Panc1 (cell line): Measurements from ENCODE around the gene CHMP1A. TPM values are rescaled to one million over a fixed set of nuclear protein-coding genes. Genes with fewer than 3 reads are reported as not detected.

Experiments used
- ATAC-seq: fragments of 200-7000 bp; cut with Tn5 transposase; 2 replicates; pipeline ENCODE4 v1.9.1; 2020; ENCODE audit warnings: mild to moderate bottlenecking, moderate library complexity
- BruUV-seq: library from RNA; stranded (reverse); fragments of 400-500 nt; replicated peaks from 2 replicates; lab custom pipeline; 2021; lab: Mats Ljungman, UMichigan
- CTCF ChIA-PET: fragments of 300-600 bp; sonication (Branson Sonifier 250); formaldehyde crosslinking; loops from one replicate; lab custom pipeline; 2022; ENCODE audit warnings: antibody characterized with exemption; lab: Charles Lee
- POLR2A ChIA-PET: fragments of 300-600 bp; sonication (Branson Sonifier 250); formaldehyde crosslinking; loops from one replicate; lab custom pipeline; 2022; ENCODE audit warnings: antibody characterized with exemption; lab: Charles Lee
- DNase-seq: peaks from one replicate; pipeline ENCODE4 v3.0.0-alpha.2; 2010; ENCODE audit warnings: low read depth, low spot score
- H3K27ac ChIP-seq: 2 replicates; pipeline ENCODE4 v1.5.1; 2011; ENCODE audit warnings: mild to moderate bottlenecking, low read length, inconsistent platforms
- H3K27me3 ChIP-seq: fragments of 200-500 bp; sonication (Bioruptor generic); 2 replicates; pipeline ENCODE4 v1.6.0; 2014; ENCODE audit warnings: low read length, inconsistent platforms; ENCODE audit not compliant: control insufficient read depth, insufficient read depth
- H3K36me3 ChIP-seq: fragments of 200-500 bp; sonication (Bioruptor generic); 2 replicates; pipeline ENCODE4 v1.5.1; 2014; ENCODE audit warnings: inconsistent platforms, mild to moderate bottlenecking, low read length, moderate library complexity; ENCODE audit not compliant: control insufficient read depth, insufficient read depth
- H3K4me1 ChIP-seq: 2 replicates; pipeline ENCODE4 v1.5.1; 2011; ENCODE audit warnings: inconsistent platforms, mild to moderate bottlenecking, low read length, moderate library complexity; ENCODE audit not compliant: control insufficient read depth, insufficient read depth
- H3K4me3 ChIP-seq, 2 experiments: 2 replicates each; pipeline ENCODE4 v1.5.1; 2011 to 2012; ENCODE audit warnings: low read depth in 2 of 2, low read length in 2 of 2, mild to moderate bottlenecking in 2 of 2, inconsistent platforms in 1 of 2, moderate library complexity in 1 of 2
- H3K9me3 ChIP-seq: fragments of 200-500 bp; sonication (Bioruptor generic); 2 replicates; pipeline ENCODE4 v1.5.1; 2014; ENCODE audit warnings: low read depth, mild to moderate bottlenecking, inconsistent platforms, low read length, moderate library complexity; ENCODE audit not compliant: control insufficient read depth, insufficient read depth
- CTCF ChIP-seq: fragments of 450-650 bp; IDR thresholded peaks from 2 replicates; pipeline ENCODE4 v1.5.1; 2017; ENCODE audit warnings: mild to moderate bottlenecking
- POLR2AphosphoS5 ChIP-seq: IDR thresholded peaks from 2 replicates; pipeline ENCODE4 v1.6.1; 2012; ENCODE audit warnings: mild to moderate bottlenecking, low read depth, low read length, moderate library complexity
- REST ChIP-seq, 2 experiments: IDR thresholded peaks; 2 replicates each; pipeline ENCODE4 v1.6.1; 2011 to 2012; ENCODE audit warnings: low read depth in 2 of 2, control low read depth in 1 of 2, low read length in 1 of 2, mild to moderate bottlenecking in 1 of 2, moderate library complexity in 1 of 2; ENCODE audit not compliant: insufficient read depth in 1 of 2
- SIN3A ChIP-seq: IDR thresholded peaks from 2 replicates; pipeline ENCODE4 v1.6.1; 2012; ENCODE audit warnings: low read depth, mild to moderate bottlenecking, low read length, moderate library complexity, borderline replicate concordance; ENCODE audit not compliant: insufficient read depth
- TCF7L2 ChIP-seq: IDR thresholded peaks from 2 replicates; pipeline ENCODE4 v1.6.1; 2011; ENCODE audit warnings: mild to moderate bottlenecking, low read depth, low read length, inconsistent platforms
- in situ Hi-C: cut with HindIII; loops from 2 replicates; pipeline ENCODE4 v1.10.0; 2016; ENCODE audit warnings: low sequenced_read_pairs, low pct_unique_long_range_greater_than_20kb
- intact Hi-C: fragments of 100-400 bp; cut with micrococcal nuclease; formaldehyde crosslinking; loops from one replicate; pipeline ENCODE4 v1.10.0; 2022; ENCODE audit not compliant: unreplicated experiment
- total RNA-seq: library from RNA; stranded (reverse); gene quantifications from one replicate; pipeline ENCODE4 v1.2.1, GENCODE V29; 2021; ENCODE audit not compliant: unreplicated experiment

The CHMP1A gene
- total RNA-seq, 1 experiment from 2014 or later = 98.0 TPM

GRCh38 chr16:89639385-89639784 lies 18.1 kb downstream of the CHMP1A start:
- in situ Hi-C loops = no loop called here
- H3K4me1 ChIP-seq = peaks cover 7% of the 10 kb centered on the region
- ChIA-PET CTCF (no interaction called here), POLR2A (interaction anchor here (0.6 kb wide), 1 partner anchor 64 kb away, joined by 12 read pairs; the partner anchor contains the start of gene CPNE7)
- intact Hi-C loops = no loop called here
- DNase-seq (no peak), ATAC-seq (no peak)
- no peaks in the 10 kb centered on the region for H3K36me3 ChIP-seq
- TF ChIP-seq REST (IDR thresholded peaks at IDR 0.05; ENCODE audit: insufficient read depth in 1 of 2, low read depth in 2 of 2, low read length in 1 of 2) (no peak), CTCF (no peak), TCF7L2 (no peak), POLR2AphosphoS5 (no peak), SIN3A (no peak)
- H3K9me3 ChIP-seq = no peaks in the 10 kb centered on the region
- no TSS peak for BruUV-seq
- no peak overlapping the region for H3K27ac ChIP-seq
- H3K27me3 ChIP-seq = peaks cover 3% of the 10 kb centered on the region
- H3K4me3 ChIP-seq = no peak overlapping the region

DNA sequence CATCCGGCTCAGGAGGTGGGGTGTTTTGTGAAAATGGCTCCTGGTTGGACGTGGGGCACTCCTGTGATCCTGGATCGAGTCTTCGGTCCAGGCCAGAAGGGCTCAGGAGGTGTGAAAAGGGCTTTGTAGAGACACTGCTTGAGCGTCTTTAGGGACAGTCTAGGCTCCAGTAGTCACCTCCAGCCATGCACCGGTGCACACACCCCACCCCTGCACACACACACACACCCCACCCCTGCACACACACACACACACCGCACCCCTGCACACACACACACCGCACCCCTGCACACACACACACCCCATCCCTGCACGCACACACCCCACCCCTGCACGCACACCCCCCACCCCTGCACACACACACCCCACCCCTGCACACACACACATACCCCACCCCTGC lies 19.1 kb downstream of the CHMP1A start:
- no peak for ATAC-seq
- no peaks in the 10 kb centered on the region for H3K9me3 ChIP-seq
- no peak for DNase-seq
- H3K36me3 ChIP-seq = no peaks in the 10 kb centered on the region
- H3K4me3 ChIP-seq = no peak overlapping the region
- peaks cover 7% of the 10 kb centered on the region for H3K4me1 ChIP-seq
- in situ Hi-C loops (no loop called here), intact Hi-C loops (no loop called here)
- ChIA-PET CTCF (no interaction called here), POLR2A (no interaction called here)
- H3K27ac ChIP-seq = no peak overlapping the region
- TF ChIP-seq TCF7L2 = no peak
- peaks cover 4% of the 10 kb centered on the region for H3K27me3 ChIP-seq
- BruUV-seq = no TSS peak

GRCh38 chr16:89637379-89637778 lies 20.1 kb downstream of the CHMP1A start:
- in situ Hi-C loops = no loop called here
- Histone ChIP-seq H3K27ac (no peak overlapping the region), H3K36me3 (no peaks in the 10 kb centered on the region), H3K4me1 (peaks cover 7% of the 10 kb centered on the region), H3K9me3 (no peaks in the 10 kb centered on the region), H3K27me3 (peaks cover 4% of the 10 kb centered on the region), H3K4me3 (no peak overlapping the region)
- DNase-seq (no peak), ATAC-seq (no peak)
- CTCF ChIA-PET = interaction anchor here (0.5 kb wide), 1 partner anchor 22 kb away, joined by 3 read pairs; no protein-coding TSS in a partner anchor
- BruUV-seq = no TSS peak
- intact Hi-C loops = no loop called here
- TF ChIP-seq SIN3A (no peak), POLR2AphosphoS5 (no peak), CTCF (no peak), REST (IDR thresholded peaks at IDR 0.05; ENCODE audit: insufficient read depth in 1 of 2, low read depth in 2 of 2, low read length in 1 of 2) (no peak), TCF7L2 (no peak)
- POLR2A ChIA-PET = no interaction called here
